ENCODE data around the gene ARHGAP31.

Gene ARHGAP31, protein sequence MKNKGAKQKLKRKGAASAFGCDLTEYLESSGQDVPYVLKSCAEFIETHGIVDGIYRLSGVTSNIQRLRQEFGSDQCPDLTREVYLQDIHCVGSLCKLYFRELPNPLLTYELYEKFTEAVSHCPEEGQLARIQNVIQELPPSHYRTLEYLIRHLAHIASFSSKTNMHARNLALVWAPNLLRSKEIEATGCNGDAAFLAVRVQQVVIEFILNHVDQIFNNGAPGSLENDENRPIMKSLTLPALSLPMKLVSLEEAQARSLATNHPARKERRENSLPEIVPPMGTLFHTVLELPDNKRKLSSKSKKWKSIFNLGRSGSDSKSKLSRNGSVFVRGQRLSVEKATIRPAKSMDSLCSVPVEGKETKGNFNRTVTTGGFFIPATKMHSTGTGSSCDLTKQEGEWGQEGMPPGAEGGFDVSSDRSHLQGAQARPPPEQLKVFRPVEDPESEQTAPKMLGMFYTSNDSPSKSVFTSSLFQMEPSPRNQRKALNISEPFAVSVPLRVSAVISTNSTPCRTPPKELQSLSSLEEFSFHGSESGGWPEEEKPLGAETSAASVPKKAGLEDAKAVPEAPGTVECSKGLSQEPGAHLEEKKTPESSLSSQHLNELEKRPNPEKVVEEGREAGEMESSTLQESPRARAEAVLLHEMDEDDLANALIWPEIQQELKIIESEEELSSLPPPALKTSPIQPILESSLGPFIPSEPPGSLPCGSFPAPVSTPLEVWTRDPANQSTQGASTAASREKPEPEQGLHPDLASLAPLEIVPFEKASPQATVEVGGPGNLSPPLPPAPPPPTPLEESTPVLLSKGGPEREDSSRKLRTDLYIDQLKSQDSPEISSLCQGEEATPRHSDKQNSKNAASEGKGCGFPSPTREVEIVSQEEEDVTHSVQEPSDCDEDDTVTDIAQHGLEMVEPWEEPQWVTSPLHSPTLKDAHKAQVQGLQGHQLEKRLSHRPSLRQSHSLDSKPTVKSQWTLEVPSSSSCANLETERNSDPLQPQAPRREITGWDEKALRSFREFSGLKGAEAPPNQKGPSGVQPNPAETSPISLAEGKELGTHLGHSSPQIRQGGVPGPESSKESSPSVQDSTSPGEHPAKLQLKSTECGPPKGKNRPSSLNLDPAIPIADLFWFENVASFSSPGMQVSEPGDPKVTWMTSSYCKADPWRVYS (N-terminal part only)

DNA sequence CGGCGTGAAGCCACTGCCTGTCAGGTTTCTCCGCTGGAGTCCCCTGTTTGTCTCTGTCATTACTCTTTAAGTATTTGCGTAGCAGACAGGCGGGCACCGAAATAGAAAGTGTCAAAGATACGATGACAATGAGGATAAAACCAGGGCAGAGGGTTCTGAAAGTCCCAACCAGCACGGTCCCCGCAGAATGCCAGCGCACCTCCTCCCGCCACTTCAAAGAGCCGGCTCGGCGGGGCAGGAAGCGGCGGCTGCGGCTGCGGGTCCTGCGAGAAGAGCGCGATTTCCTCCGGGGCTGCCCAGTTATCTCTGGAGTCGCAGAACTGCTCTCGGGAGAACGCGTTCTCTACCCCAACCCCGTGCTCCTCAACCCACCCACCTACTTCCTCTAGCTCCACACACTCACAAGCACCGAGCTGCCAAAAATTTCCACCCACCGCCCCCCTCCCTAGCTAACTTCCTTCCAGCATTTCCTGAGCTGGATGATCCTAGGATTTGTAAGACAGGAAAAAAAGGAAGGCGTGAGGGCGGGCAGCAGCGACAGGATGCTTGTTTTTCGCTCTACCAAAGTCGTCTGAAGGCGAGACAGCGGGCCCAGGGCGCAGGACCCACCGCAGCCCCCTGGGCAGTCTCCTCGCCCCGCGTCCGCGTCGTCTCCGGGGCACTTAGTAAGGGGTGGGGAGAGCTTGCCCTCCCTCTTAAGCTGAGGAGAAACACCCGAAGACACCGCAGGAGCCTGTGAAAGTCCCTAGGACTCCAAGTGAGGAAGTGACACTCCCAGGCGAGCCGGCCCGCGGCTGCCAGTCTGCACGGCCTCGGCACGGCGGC lies at the start of gene ARHGAP31:
Gene ARHGAP31, plus strand, starts transcription at position 513 of the 825 bp plus-strand sequence. CDS start 522 bp downstream, outside the sequence.
- TF ChIP-seq, protein P1, sequence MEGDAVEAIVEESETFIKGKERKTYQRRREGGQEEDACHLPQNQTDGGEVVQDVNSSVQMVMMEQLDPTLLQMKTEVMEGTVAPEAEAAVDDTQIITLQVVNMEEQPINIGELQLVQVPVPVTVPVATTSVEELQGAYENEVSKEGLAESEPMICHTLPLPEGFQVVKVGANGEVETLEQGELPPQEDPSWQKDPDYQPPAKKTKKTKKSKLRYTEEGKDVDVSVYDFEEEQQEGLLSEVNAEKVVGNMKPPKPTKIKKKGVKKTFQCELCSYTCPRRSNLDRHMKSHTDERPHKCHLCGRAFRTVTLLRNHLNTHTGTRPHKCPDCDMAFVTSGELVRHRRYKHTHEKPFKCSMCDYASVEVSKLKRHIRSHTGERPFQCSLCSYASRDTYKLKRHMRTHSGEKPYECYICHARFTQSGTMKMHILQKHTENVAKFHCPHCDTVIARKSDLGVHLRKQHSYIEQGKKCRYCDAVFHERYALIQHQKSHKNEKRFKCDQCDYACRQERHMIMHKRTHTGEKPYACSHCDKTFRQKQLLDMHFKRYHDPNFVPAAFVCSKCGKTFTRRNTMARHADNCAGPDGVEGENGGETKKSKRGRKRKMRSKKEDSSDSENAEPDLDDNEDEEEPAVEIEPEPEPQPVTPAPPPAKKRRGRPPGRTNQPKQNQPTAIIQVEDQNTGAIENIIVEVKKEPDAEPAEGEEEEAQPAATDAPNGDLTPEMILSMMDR (IDR thresholded peaks at IDR 0.05; ENCODE audit: low read depth, low read length, missing control alignments), result no peak
- peak within 1 kb of the TSS; percentile 72 for H3K4me3 ChIP-seq (ENCODE audit: low read depth, low read length)
- DNase-seq (ENCODE audit: low read depth), result peak; percentile 47

DNA sequence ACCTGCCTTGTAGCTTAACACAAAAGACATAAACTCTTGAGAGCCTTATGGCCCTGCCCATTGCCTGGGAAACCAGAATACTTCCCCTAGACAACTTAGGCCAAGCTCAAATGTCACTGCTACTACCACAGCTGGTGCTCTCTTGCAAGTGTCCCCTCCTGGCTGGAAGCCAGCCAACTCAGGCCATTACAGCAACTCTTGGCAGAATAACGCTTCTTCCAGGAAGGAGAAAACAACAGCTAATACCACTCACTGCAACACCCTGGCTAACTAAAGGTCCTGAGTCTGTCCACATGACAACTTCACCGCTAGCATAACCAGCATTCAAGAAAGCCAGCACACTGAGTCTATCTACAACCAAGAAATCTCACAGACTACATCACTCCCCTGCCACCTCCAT lies 48.4 kb upstream of the ARHGAP31 start:
- no peak for DNase-seq (ENCODE audit: low read depth)
- TF ChIP-seq, protein P1 (IDR thresholded peaks at IDR 0.05; ENCODE audit: low read depth, low read length, missing control alignments), result no peak
- no peak overlapping the region for H3K4me3 ChIP-seq (ENCODE audit: low read depth, low read length)

DNA sequence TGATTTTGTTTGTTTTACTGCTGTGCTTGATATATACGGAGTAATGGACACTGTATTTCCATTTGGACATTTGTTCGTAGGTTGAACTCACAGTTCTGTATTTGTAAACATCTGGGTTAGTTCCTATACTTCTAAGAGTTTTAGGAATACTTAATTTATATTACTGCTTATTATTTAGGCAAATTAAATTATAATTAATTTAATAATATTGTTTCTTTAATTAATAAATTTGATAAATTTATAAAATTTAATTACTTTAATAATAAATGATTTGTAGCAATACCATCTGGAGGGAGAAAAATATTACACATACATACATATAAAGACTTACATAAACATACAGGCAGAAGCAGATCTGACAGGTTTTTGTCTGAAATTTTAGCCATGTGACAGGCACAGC lies 39.0 kb upstream of the ARHGAP31 start:
- H3K4me3 ChIP-seq (ENCODE audit: low read depth, low read length), result no peak overlapping the region
- no peak for DNase-seq (ENCODE audit: low read depth)
- TF ChIP-seq, protein P1 (IDR thresholded peaks at IDR 0.05; ENCODE audit: low read depth, low read length, missing control alignments), result no peak

DNA sequence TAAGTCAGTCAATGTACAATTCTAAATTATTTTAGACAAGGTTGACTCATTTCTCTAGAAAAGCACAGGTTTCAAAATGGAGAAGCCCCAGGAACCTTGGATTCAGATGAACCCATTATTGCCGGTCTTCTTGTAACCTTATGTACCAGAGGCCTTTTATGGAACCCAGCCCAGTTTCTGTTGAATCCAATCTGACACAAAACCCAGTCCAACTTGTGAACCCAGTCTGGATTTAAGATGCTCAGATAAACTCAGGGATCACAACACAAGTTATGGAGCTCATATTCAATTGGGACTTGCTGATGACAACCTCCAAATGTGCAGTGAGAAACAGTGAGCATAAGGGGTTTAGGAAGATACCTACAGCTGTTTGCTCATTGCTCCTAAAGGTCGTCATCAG lies 37.1 kb upstream of the ARHGAP31 start:
- DNase-seq (ENCODE audit: low read depth), result no peak
- H3K4me3 ChIP-seq (ENCODE audit: low read depth, low read length), result no peak overlapping the region
- TF ChIP-seq, protein P1 (IDR thresholded peaks at IDR 0.05; ENCODE audit: low read depth, low read length, missing control alignments), result no peak

DNA sequence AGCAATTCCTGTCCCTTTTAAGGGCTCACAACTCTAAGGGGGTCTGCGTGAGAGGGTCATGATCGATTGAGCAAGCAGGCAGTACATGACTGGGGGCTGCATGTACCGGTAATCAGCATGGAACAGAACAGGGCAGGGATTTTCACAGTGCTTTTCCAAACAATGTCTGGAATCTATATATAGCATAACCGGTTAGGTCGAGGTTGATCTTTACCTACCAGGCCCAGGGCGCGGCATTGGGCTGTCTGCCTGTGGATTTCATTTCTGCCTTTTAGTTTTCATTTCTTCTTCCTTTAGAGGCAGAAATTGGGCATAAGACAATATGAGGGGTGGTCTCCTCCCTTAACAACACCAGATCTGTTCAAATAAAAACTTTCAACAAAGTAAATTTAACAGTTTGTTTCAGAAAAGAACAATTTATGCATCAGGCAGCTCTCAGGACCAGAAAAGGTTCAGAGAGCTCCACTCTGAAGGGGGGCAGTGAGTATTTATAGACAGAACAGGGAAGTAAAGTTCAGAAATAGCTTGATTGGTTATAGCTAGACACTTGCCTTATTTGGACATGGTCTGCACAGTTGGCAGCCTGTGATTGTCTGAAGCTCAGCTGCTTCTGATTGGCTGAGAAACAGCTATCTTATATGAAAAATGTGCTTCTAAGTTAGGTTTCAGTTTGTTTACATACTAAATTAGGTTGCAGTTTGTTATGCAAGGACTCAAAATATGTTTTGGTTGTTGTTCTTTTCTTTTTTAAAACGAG lies 36.4 kb upstream of the ARHGAP31 start:
- peak; percentile 54 for DNase-seq (ENCODE audit: low read depth)
- no peak overlapping the region for H3K4me3 ChIP-seq (ENCODE audit: low read depth, low read length)
- TF ChIP-seq, protein P1 (IDR thresholded peaks at IDR 0.05; ENCODE audit: low read depth, low read length, missing control alignments), result no peak
